ENCODE results near the gene SLC30A7.
"Not testable (repeated sequence)": the region's sequence is repeated elsewhere in the genome, so short reads cannot be mapped to it uniquely, and the experiment has no call there.

SLC30A7 gene

DNA sequence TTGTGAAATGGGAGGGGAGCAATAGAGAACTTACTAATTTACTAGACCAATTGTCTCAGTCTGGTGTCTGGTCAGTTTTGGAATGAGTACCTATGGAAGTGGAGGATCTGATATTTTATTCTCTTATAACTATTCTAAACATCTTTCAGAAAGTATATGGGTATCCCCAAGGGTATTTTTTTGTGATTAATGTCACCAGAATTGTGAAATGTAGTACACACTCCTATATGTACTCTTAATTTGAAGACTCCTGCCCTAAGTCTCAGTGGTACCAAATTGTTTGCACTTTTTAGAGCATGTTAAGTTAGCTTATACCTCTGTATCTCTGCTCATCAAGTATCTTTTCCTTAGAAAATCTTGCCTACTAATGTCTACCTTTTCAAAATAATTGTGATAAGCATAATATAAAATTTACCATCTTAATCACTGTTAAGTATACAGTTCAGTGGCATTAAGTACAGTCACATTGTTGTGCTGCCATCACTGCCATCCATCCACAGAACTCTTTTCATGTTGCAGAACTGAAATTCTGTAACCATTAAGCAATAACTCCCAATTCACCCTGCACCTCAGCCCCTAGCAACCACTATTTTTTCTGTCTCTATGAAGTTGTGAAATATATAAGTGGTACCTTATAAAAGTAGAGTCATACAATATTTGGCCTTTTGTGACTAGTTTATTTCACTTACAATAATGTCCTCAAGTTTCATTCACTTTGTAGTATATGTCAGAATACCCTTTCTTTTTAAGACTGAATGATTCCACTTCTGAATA, 40.5 kb downstream of the SLC30A7 start:
- no peak for DNase-seq (ENCODE audit: low read depth, low spot score)

DNA sequence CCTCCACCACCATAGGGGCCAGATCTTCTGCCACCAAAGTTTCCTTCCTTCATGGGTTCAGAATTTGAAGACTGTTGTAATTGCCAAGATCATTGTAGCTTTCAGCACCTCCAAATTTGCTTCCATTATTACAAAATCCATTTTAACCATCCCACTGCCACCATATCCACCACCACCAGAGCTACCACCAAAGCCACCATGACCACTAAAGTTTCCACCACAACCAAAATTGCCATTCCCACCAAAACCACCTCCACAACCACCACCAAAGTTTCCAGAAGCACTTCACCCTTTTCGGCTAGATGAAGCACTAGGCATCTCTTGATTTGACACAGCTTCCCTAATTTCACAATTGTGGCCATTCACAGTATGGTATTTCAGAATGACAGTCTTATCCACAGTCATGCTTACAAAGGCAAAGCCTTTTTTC, 45.2 kb downstream of the SLC30A7 start:
- DNase-seq (ENCODE audit: low read depth, low spot score) = no peak

DNA sequence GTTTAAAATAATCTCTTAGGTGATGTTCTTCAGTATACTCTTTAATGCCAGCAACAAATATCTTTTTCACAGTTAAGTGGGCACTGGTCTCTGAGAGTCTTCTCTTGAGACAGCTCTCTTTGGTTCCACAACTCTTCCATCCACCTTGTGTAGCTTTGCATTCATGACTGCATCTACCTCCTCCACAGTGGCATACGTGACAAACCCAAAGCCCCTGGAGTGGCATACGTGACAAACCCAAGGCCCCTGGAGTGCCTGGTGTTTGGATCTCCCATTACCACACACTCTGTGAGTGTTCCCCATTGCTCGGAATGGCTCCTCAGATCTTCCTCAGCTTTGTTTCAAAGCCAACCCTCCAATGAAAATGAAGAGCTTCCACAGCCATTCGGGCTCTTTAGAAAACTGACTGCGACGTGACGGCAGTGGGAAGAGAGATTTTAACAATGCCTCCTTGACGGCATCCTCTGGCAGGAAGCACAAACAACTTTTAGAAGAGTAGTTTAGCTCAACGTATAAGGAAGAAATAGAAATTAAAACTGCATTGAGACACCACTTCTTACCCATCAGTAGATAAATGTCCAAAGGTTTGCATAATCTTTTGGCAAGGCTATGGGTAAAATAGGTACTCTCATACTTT, 45.8 kb downstream of the SLC30A7 start:
- no peak for DNase-seq (ENCODE audit: low read depth, low spot score)

DNA sequence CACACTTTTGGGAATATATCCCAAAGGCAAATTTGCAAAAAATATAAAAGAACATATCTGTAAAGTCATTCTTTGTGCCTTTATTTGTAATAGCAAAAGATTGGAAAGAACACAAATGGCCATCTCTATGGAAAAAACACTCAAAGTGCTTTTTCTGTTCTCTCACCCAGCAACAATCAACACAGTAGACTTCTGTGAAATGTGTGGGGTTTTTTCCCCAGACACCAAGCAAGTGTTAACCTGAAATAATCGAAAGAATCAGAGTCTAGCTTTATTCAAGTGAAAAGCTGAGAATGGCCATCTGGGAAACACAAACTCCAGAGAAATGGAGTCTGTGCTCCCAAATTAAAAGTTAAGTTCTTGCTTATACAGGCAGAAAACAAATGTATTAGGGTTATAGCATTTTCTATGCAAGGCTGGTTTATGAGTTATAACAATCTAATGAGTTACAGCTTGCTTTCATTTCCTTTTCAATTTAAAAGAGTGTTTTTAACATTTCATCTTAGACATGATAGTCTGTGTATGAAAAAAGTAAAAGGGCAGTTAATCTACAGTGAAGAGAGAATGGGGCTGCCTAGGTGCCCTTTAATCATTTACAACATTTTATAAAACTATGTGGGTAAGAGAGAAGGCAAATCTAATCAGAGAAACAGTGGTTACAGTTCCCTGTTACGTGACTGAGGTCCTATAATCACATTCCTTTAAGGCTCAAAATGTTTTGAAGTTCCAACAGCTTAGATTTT, 46.6 kb downstream of the SLC30A7 start:
- no peak for DNase-seq (ENCODE audit: low read depth, low spot score)

DNA sequence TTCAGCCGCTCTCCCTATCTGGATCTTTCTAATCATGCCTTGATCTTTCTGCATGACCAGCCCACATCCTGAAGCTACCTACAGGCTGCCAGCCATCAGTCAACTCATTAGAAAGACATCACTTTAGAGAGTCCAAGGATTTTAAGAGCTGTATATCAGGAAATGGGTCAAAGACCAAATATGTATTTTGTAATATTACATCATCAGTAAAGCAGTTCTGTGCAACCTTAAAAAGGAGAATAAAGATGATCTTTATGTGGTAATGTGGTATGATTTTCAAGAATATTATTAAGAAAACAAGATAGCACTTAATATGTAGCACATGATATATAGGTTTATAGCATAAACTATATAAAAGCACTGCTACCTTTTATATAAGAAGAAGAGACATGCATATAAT, 47.6 kb downstream of the SLC30A7 start:
- DNase-seq (ENCODE audit: low read depth, low spot score) = no peak

DNA sequence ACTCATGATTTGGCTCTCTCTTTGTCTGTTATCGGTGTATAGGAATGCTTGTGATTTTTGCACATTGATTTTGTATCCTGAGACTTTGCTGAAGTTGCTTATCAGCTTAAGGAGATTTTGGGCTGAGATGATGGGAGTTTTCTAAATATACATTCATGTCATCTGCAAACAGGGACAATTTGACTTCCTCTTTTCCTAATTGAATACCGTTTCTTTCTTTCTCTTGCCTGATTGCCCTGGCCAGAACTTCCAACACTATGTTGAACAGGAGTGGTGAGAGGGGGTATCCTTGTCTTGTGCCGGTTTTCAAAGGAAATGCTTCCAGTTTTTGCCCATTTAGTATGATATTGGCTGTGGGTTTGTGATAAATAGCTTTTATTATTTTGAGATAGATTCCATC, 50.2 kb downstream of the SLC30A7 start:
- not testable (repeated sequence) for DNase-seq (ENCODE audit: low read depth, low spot score)

DNA sequence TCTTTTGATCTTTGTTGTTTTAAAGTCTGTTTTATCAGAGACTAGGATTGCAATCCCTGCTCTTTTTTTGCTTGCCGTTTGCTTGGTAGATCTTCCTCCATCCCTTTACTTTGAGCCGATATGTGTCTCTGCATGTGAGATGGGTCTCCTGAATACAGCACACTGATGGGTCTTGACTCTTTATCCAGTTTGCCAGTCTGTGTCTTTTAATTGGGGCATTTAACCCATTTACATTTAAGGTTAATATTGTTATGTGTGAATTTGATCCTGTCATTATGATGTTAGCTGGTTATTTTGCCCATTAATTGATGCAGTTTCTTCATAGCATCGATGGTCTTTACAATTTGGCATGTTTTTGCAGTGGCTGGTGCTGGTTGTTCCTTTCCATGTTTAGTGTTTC, 51.9 kb downstream of the SLC30A7 start:
- not testable (repeated sequence) for DNase-seq (ENCODE audit: low read depth, low spot score)

DNA sequence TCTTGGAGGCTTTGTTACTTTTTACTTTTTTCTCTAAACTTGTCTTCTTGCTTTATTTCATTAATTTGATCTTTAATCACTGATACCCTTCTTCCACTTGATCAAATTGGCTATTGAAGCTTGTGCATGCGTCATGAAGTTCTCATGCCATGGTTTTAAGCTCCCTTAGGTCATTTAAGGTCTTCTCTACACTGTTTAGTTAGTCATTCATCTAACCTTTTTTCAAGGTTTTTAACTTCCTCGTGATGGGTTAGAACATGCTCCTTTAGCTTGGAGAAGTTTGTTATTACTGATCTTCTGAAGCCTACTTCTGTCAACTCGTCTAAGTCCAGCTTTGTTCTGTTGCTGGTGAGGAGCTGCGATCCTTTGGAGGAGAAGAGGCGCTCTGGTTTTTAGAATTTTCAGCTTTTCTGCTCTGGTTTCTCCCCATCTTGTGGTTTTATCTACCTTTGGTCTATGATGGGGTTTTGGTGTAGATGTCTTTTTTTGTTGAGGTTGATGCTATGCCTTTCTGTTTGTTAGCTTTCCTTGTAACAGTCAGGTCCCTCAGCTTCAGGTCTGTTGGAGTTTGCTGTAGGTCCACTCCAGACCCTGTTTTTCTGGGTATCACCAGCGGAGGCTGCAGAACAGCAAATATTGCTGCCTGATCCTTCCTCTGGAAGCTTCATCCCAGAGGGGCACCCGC, 53.0 kb downstream of the SLC30A7 start:
- DNase-seq (ENCODE audit: low read depth, low spot score) = not testable (repeated sequence)

DNA sequence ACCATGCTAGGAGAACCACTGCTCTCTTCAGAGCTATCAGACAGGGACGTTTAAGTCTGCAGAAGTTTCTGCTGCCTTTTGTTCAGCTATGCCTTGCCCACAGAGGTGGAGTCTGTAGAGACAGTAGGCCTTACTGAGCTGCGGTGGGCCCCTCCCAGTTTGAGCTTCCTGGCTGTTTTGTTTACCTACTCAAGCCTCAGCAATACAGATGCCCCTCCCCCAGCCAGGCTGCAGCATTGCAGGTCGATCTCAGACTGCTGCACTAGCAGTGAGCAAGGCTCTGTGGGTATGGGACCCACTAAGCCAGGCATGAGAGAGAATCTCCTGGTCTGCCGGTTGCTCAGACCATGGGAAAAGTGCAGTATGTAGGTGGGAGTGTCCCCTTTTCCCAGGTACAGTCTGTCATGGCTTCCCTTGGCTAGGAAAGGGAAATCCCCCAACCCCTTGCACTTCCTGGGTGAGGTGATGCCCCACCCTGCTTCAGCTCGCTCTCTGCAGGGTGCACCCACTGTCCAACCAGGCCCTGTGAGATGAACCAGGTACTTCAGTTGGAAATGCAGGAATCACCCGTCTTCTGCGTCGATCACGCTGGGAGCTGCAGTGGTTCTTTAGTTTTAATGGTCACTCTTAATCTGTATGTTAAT, 53.7 kb downstream of the SLC30A7 start:
- not testable (repeated sequence) for DNase-seq (ENCODE audit: low read depth, low spot score)

DNA sequence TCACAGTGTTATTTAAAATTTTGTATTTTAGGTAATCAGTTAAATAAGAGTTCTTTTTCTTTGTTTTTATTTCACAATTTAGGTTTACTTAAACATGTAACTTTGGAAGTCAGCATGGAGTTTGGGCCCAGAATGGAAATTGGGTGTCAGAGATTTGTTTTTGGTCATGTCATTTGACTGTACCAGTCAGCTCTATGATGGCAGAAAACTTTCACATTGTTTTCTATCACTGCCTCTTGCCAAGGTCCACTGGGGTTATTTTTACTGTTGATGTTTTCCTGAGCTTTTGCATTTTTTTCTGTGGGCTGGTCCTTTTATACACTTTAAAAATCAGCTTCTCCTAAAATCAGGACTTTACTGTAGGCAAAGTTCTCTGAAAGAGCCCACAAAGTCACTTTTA, 54.4 kb downstream of the SLC30A7 start:
- DNase-seq (ENCODE audit: low read depth, low spot score) = no peak

DNA sequence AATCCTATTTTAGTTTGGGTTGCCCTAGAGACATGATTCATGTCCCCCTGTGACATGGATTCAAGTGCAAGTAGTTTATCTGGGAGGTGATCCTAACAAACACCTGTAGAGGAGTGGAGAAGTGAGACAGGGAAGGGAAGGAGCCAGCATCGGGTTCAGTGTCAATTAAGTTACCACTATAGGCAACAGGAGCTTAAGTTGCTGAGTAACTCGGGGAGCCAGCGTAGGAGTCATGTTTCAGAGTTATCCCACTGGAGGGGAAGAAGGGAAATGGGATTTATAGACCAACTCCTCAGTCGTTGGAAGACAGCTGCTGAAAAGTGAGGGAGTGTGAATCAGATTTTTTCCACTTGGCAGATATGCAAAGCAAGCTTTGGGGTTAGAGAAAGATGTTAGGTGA, 54.9 kb downstream of the SLC30A7 start:
- no peak for DNase-seq (ENCODE audit: low read depth, low spot score)

DNA sequence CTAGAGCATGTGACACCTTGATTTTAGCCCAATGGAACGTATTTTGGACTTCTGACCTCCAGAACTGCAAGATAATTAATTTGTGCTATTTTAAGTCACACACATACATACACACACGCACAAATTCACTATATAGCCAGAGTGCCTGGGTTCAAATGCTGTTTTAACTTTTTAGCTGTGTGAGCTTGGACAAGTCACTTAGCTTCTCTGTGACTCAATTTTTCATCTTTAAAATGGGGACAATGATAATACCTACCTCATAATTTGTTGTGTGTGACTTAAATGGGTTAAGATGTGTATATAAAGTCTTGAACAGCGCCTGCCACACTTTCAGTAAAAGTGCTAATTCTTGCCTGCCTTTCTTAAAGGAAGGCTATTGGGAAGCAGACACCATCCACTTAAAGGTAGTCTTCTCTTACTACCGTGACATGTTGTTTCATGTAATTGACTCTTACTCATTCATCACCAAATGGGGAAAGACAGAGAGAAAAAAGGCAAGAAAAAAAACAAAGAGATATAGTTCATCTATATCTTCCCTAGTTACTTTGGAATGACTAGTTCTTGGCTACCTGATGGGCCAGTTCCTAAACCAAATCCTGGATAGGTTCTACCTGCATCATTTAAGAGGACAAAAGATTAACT, 56.3 kb downstream of the SLC30A7 start:
- no peak for DNase-seq (ENCODE audit: low read depth, low spot score)

DNA sequence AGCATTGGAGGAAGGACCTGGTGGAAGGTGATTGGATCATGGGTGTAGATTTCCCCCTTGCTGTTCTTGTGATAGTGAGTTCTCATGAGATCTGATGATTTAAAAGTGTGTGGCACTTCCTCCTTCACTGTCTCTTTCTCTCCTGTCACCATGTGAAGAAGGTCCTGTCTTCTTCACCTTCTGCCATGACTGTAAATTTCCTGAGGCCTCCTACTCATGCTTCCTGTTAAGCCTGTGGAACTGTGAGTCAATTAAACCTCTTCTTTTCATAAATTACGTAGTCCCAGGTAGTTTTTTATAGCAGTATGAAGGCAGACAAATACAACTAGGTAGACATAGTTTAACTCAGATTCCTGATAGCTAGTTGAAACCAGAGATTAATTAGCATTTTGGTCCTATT, 57.1 kb downstream of the SLC30A7 start:
- not testable (repeated sequence) for DNase-seq (ENCODE audit: low read depth, low spot score)

DNA sequence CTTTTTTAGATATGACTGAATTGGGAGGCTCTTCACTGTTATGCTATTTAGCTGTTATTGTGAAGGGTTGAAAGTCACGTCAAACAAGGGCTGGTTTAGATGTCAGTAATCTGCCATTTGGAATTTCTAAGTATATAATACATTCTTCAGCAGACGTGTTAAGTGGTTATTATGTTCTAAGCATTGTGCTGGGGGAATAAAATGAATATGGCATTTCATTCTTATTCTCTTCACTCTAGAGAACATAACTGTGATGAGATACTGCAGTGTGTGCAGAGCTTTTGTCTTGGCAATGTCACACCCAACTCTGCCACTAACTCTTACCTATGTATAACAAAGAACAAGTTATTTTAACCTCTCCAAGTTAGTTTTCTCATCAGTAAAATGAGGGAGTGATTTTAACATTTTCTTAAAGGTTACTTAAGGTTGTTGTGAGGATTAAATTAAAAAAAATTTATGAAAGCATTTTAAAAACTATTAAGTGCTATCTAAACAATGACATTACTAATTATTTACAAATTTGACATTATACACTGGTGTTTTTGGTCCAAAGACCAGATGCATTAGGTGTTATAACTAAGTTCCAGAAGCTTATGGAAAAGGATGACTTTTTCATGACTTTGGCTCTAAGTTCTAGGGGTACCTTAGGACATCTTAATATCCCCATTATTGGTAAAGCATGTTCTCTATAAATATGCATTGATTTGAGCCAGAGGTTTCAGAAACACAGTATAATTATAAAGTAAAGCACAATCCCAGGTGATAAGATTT, 58.3 kb downstream of the SLC30A7 start:
- no peak for DNase-seq (ENCODE audit: low read depth, low spot score)

DNA sequence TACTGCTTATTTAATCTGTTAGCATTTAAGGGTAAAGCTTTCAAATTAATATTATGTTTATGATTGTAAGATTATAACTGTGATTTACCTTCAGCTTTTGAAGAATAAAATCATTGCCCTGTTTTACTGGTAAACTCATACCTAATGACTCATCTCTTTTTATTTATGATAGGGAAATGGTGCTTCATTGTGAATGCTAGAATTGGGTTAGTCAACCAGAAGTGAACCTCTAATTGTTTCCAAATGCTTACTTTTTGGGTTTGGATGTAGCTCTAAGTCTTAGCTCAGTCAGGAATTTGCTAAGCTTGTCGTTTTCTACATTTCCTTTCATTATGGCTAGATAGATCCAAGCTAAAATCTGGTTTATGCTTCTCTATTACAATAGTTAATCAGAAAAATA, 59.4 kb downstream of the SLC30A7 start:
- DNase-seq (ENCODE audit: low read depth, low spot score) = no peak

DNA sequence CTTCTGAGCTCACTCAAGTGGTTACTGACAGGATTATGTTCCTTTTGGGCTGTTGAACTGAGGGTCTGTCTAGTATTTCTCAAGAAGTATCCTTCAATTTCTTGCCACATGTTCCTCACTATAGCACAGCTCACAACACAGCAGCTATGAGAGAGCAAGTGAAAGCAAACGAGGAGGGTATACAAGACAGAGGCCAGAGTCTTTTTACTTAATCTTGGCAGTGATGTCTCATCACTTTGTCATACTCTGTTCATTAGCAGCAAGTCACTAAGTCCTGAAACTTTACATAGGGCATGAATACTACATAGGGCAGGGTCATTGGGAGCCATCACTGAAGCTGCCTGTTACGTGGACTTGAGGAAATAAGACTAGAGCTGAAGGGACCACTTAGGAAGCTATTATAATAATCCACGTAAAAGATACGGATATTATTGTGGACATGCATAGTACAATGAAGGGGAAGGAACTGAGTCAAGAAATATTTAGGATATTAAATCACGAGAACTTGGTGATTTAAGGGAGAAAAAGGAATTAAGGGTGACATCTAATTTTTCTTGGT, 63.7 kb downstream of the SLC30A7 start:
- no peak for DNase-seq (ENCODE audit: low read depth, low spot score)

DNA sequence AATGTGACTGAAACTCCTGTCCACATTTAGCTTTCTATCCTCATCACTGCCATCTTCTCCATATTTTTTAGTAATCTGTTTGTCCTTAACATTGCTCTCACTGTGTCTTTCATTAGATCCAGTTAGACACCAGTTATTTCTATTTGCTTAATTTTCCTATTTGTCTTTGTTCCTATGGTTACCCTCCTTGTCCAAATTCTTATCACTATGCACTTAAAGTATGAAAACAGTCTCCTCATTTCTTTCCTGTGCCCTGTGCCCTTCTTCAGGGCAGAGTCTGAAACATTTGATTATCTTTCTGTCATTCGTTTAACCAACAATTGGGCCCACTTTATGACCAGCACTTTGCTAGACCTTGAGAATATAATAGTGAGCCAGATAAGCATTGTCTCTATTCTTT, 64.2 kb downstream of the SLC30A7 start:
- no peak for DNase-seq (ENCODE audit: low read depth, low spot score)

DNA sequence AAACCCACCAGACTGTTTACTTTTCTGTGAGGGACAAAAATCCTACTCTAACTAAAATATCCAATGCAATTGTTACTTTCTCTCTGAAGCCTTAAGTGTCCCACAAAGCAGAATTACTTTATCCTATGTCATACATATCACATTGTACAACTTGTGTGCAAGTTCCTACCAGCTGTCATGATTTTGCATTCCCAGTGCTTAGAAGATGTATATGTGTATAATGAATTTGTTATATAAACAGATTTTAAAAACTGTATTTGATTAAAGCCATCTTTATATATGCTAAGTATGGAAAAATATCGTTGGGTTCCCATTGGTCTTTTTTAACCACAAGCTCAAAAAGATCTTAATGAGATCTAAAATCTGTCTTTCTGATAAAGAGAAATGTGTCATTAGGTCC, 72.7 kb downstream of the SLC30A7 start:
- DNase-seq (ENCODE audit: low read depth, low spot score) = no peak

DNA sequence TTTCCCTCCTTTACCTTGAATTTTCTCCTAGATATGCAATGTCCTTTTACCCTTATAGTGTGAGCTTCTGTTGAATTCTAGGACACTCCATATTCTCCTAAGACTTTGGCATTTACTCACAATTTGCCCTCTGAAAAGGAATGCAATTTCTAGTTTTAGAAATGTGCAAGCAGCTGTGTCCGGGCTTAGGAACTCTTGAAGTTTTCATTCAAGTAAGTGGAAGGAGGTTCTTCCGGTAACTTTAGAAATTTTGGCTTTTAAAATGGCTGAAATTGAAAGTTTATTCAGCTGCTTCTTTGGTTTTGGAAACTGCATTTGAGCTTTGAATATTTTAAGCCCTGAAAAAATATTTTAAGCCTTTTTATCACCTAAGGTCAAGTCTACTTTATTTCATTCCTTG, 73.4 kb downstream of the SLC30A7 start:
- no peak for DNase-seq (ENCODE audit: low read depth, low spot score)

DNA sequence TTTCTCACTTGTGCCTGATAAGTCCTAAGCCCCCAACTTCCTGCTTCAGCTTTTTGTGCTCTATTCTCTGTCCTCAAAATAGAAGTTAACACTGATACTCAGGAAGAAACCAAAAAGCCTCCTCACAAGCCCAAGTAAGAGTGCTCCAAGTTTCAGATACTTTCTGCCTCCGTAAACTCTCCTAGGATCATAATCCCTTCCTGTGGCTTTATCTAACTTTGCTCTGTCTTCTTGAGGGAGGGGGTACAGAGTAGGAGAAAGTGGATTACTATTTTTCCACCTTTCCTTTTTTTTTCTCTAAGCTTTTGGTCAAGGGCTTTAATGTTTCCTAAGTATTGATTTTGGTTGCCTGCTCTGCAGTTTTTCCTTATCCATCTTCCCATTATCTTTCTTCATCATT, 75.1 kb downstream of the SLC30A7 start:
- DNase-seq (ENCODE audit: low read depth, low spot score) = no peak

All from activated naive CD8-positive, alpha-beta T cell treated with anti-CD3 and anti-CD28 coated beads, Interleukin-2, amount 50 U/mL, for 16 hours (primary cell).